GM12873 (cell line): ENCODE measurements around the gene SETD1A.

Experiments used
- TF ChIP-seq, protein P1 (sequence below): IDR thresholded peaks from 2 replicates; pipeline ENCODE4 v1.5.1; 2012; ENCODE audit warnings: low read depth, mild to moderate bottlenecking, moderate library complexity, low read length, control low read depth; ENCODE audit not compliant: insufficient read depth; ENCODE audit errors: missing control alignments

The SETD1A gene

DNA sequence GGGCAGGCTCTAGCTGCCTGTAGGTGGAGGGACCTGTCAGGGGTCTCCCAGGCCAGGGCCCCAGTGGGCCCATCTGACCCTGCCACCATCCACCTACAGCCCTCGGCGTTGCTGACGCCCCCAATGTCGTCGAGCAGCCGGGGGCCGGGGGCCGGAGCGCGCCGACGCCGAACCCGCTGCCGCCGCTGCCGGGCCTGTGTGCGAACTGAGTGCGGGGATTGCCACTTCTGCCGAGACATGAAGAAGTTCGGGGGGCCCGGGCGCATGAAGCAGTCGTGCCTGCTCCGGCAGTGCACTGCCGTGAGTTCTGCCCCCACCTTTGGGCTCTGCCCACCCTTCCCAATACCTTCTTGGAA lies 31.9 kb upstream of the SETD1A start:
- TF ChIP-seq, protein P1, sequence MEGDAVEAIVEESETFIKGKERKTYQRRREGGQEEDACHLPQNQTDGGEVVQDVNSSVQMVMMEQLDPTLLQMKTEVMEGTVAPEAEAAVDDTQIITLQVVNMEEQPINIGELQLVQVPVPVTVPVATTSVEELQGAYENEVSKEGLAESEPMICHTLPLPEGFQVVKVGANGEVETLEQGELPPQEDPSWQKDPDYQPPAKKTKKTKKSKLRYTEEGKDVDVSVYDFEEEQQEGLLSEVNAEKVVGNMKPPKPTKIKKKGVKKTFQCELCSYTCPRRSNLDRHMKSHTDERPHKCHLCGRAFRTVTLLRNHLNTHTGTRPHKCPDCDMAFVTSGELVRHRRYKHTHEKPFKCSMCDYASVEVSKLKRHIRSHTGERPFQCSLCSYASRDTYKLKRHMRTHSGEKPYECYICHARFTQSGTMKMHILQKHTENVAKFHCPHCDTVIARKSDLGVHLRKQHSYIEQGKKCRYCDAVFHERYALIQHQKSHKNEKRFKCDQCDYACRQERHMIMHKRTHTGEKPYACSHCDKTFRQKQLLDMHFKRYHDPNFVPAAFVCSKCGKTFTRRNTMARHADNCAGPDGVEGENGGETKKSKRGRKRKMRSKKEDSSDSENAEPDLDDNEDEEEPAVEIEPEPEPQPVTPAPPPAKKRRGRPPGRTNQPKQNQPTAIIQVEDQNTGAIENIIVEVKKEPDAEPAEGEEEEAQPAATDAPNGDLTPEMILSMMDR, result no peak

- TF ChIP-seq, protein P1, result no peak
Observed at GRCh38 chr16:30925995-30926811, 31.4 kb upstream of the SETD1A start.

- TF ChIP-seq, protein P1, result no peak
Observed at GRCh38 chr16:30926937-30927788, 30.4 kb upstream of the SETD1A start.

- TF ChIP-seq, protein P1, result no peak
Observed at GRCh38 chr16:30927789-30928378, 29.7 kb upstream of the SETD1A start.

GRCh38 chr16:30928390-30928789 lies 29.2 kb upstream of the SETD1A start:
- TF ChIP-seq, protein P1, result no peak

DNA sequence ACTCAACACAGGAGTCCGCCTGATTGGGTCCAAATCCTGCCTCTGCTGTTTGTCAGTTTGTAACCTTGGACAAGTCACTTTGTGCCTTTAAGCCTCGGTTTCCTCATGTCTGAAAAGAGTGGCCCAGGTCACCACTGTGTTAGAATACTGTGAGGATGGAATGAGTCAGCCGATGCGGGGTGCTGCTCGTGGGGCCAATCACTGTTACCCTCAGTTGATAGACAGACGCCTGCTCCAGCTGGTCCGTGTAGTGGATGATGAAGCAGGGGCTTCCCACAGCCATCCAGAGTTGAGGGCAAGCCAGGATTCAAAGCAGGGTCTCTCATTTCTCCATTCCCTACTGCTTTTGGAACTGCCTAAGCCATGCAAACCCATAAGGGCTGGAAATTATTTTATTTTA lies 28.4 kb upstream of the SETD1A start:
- TF ChIP-seq, protein P1, result no peak

- TF ChIP-seq, protein P1, result no peak
Observed at GRCh38 chr16:30930160-30930571, 27.4 kb upstream of the SETD1A start.
